OCI-LY7 (cell line): ENCODE results near the gene CHST13.

Experiments
- EZH2phosphoT487 ChIP-seq: fragments of 200-600 bp; sonication (generic); IDR thresholded peaks from 2 replicates; pipeline ENCODE4 v1.6.1; 2018; ENCODE audit warnings: low read depth, borderline replicate concordance, mild to moderate bottlenecking, mixed run types, antibody characterized with exemption, low read length, moderate library complexity, mixed read lengths
- TF ChIP-seq, protein P1 (sequence below): fragments of 200-600 bp; sonication (generic); conservative IDR thresholded peaks from 2 replicates; pipeline ENCODE4 v1.5.1; 2014; ENCODE audit warnings: mild to moderate bottlenecking, antibody characterized with exemption, low read length, moderate library complexity, mixed read lengths

DNA sequence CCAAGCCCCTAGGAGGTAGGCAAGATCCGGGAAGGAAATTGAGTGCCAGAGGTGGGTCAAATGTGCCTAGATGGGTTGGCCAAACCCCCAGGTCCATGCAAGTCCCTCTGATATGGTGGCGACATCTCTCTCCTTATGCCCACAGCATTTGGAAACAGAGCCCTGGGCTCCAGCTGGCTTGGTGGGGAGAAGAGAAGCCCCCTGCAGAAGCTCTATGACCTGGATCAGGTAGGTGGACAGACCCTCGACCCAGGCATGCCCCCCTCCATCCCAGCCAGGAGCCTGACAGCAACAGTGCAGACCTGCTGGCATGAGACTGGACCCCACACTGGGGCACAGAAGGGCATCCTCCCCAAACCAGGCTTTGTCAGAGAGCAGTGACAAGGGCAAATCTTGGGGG is 12.2 kb downstream of the CHST13 start:
- TF ChIP-seq, protein P1, sequence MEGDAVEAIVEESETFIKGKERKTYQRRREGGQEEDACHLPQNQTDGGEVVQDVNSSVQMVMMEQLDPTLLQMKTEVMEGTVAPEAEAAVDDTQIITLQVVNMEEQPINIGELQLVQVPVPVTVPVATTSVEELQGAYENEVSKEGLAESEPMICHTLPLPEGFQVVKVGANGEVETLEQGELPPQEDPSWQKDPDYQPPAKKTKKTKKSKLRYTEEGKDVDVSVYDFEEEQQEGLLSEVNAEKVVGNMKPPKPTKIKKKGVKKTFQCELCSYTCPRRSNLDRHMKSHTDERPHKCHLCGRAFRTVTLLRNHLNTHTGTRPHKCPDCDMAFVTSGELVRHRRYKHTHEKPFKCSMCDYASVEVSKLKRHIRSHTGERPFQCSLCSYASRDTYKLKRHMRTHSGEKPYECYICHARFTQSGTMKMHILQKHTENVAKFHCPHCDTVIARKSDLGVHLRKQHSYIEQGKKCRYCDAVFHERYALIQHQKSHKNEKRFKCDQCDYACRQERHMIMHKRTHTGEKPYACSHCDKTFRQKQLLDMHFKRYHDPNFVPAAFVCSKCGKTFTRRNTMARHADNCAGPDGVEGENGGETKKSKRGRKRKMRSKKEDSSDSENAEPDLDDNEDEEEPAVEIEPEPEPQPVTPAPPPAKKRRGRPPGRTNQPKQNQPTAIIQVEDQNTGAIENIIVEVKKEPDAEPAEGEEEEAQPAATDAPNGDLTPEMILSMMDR: no peak
- TF ChIP-seq EZH2phosphoT487: no peak
